B cell (primary cell): ENCODE measurements around the gene BNIP1. TPM values are rescaled to one million over a fixed set of nuclear protein-coding genes. Genes with fewer than 3 reads are reported as not detected.

Source experiments
- ATAC-seq: fragments of 200-7000 bp; cut with Tn5 transposase; one replicate; pipeline ENCODE4 v1.10.0; 2021; ENCODE audit warnings: low read depth, mild to moderate bottlenecking, moderate number of reproducible peaks, moderate library complexity
- CTCF ChIA-PET: fragments of 350-600 bp; sonication (Branson Sonifier 250); formaldehyde crosslinking; loops from one replicate; lab custom pipeline; 2021; ENCODE audit warnings: antibody characterized with exemption, inconsistent platforms; lab: Charles Lee
- POLR2A ChIA-PET: fragments of 350-600 bp; sonication (Branson Sonifier 250); formaldehyde crosslinking; loops from one replicate; lab custom pipeline; 2021; ENCODE audit warnings: antibody characterized with exemption; lab: Charles Lee
- DNase-seq: peaks from one replicate; pipeline ENCODE4 v3.0.0; 2013
- H2AFZ ChIP-seq: 2 replicates; pipeline ENCODE4 v1.6.1; 2012; ENCODE audit warnings: mild to moderate bottlenecking, low read depth, low read length; ENCODE audit not compliant: insufficient read depth, poor library complexity, severe bottlenecking
- H3K27ac ChIP-seq, 2 donors: 1 replicate in 1 of 2; 2 replicates in 1 of 2; pipeline ENCODE4 v1.5.1; 2012 to 2013; ENCODE audit warnings: low read length in 2 of 2, mild to moderate bottlenecking in 2 of 2, moderate library complexity in 1 of 2
- H3K27me3 ChIP-seq, 4 experiments: fragments of 200-600 bp in 1 of 4; sonication (generic) in 1 of 4; replicated peaks in 1 of 4; 1 replicate in 2 of 4; 2 replicates in 2 of 4; pipeline versions ENCODE4 v1.6.1 to v1.7.0; 2013 to 2016; ENCODE audit warnings: low read length in 3 of 4, mild to moderate bottlenecking in 2 of 4, mixed read lengths in 1 of 4, moderate library complexity in 1 of 4; ENCODE audit not compliant: insufficient read depth in 4 of 4, control insufficient read depth in 3 of 4; ENCODE audit errors: control extremely low read depth in 1 of 4
- H3K36me3 ChIP-seq, 2 experiments: replicated peaks in 1 of 2; 1 replicate in 1 of 2; 2 replicates in 1 of 2; pipeline versions ENCODE4 v1.6.1 to v1.7.1; 2013; ENCODE audit warnings: low read length in 1 of 2; ENCODE audit not compliant: insufficient read depth in 2 of 2, control insufficient read depth in 1 of 2; ENCODE audit errors: control extremely low read depth in 1 of 2, extremely low read depth in 1 of 2
- H3K4me1 ChIP-seq, 2 donors: fragments of 200-600 bp in 1 of 2; sonication (generic) in 1 of 2; 1 replicate in 1 of 2; 2 replicates in 1 of 2; pipeline versions ENCODE4 v1.5.1 to v1.6.1; 2013 to 2017; ENCODE audit warnings: low read length in 2 of 2; ENCODE audit not compliant: control insufficient read depth in 2 of 2, insufficient read depth in 2 of 2
- H3K4me2 ChIP-seq: replicated peaks from 2 replicates; pipeline ENCODE3; 2012; ENCODE audit warnings: mild to moderate bottlenecking, low read depth, low read length; ENCODE audit not compliant: poor library complexity, severe bottlenecking
- H3K4me3 ChIP-seq, 5 experiments: fragments of 200-600 bp in 1 of 5; sonication (generic) in 1 of 5; 1 replicate in 3 of 5; 2 replicates in 2 of 5; pipeline versions ENCODE4 v1.5.1 to v1.7.0; 2011 to 2016; ENCODE audit warnings: low read length in 4 of 5, mild to moderate bottlenecking in 4 of 5, low read depth in 2 of 5, control low read depth in 1 of 5, moderate library complexity in 1 of 5; ENCODE audit not compliant: insufficient read depth in 1 of 5; ENCODE audit errors: control extremely low read depth in 1 of 5, extremely low read depth in 1 of 5
- H3K79me2 ChIP-seq: fragments of 200-600 bp; sonication (generic); one replicate; pipeline ENCODE4 v1.6.0; 2016; ENCODE audit warnings: low read length; ENCODE audit not compliant: control insufficient read depth, insufficient read depth
- H3K9ac ChIP-seq: fragments of 200-600 bp; sonication (generic); 2 replicates; pipeline ENCODE4 v1.6.1; 2017; ENCODE audit warnings: mild to moderate bottlenecking, low read length, moderate library complexity
- H3K9me3 ChIP-seq, 3 donors: one replicate each; pipeline versions ENCODE4 v1.6.1 to v1.7.1; 2013; ENCODE audit warnings: low read length in 2 of 3; ENCODE audit not compliant: control insufficient read depth in 2 of 3, insufficient read depth in 1 of 3; ENCODE audit errors: control extremely low read depth in 1 of 3
- H4K20me1 ChIP-seq: 2 replicates; pipeline ENCODE4 v1.6.0; 2012; ENCODE audit warnings: mild to moderate bottlenecking, low read length; ENCODE audit not compliant: insufficient read depth, control insufficient read depth, poor library complexity, severe bottlenecking
- H3K27ac Mint-ChIP-seq: one replicate; pipeline ENCODE4 v1.8.0; 2021; ENCODE audit warnings: mixed read lengths
- H3K27me3 Mint-ChIP-seq: one replicate; pipeline ENCODE4 v1.8.0; 2021; ENCODE audit warnings: mixed read lengths
- H3K4me1 Mint-ChIP-seq: one replicate; pipeline ENCODE4 v1.8.0; 2021; ENCODE audit warnings: mixed read lengths
- H3K4me3 Mint-ChIP-seq: one replicate; pipeline ENCODE4 v1.8.0; 2021; ENCODE audit warnings: mixed read lengths
- H3K9me3 Mint-ChIP-seq: one replicate; pipeline ENCODE4 v1.8.0; 2022; ENCODE audit warnings: mixed read lengths; ENCODE audit not compliant: insufficient read depth
- CTCF ChIP-seq: fragments of 200-600 bp; IDR thresholded peaks from one replicate; pipeline ENCODE4 v1.8.0; 2022; ENCODE audit warnings: antibody characterized with exemption, mild to moderate bottlenecking
- EZH2 ChIP-seq: IDR thresholded peaks from 2 replicates; pipeline ENCODE4 v1.6.1; 2012; ENCODE audit warnings: borderline replicate concordance, low read depth, mild to moderate bottlenecking, moderate library complexity, low read length; ENCODE audit not compliant: insufficient read depth, poor library complexity, severe bottlenecking
- WGBS: methylation state at CpG from one replicate; pipeline ENCODE4 v1.1.5; 2013; ENCODE audit warnings: missing lambda C conversion rate; ENCODE audit not compliant: insufficient coverage; 5-methylcytosine and 5-hydroxymethylcytosine counted together
- intact Hi-C: fragments of 100-400 bp; cut with micrococcal nuclease; formaldehyde crosslinking; loops from one replicate; pipeline ENCODE4 v1.10.0; 2022
- polyA plus RNA-seq: library from polyadenylated mRNA; depleted of rRNA; stranded (reverse); fragments of >200 nt; gene quantifications from 2 replicates; pipeline ENCODE4 v1.2.3, GENCODE V29; 2012
- total RNA-seq, 2 donors: library from RNA; stranded (reverse); fragments of 120-200 nt in 1 of 2; gene quantifications; 1 replicate in 1 of 2; 2 replicates in 1 of 2; pipeline versions ENCODE4 v1.2.3 to v1.2.4, GENCODE V29; 2013 to 2022

The BNIP1 gene
- total and polyA plus RNA-seq, 2 donors (not counting 1 experiment from before 2014, with no cell fraction given) = 8.0 to 15.0 TPM

- CTCF ChIA-PET = interaction anchor here (0.7 to 0.8 kb wide), 2 partner anchors 269 to 497 kb away, joined by 3 read pairs; no protein-coding TSS in a partner anchor
- POLR2A ChIA-PET = no interaction called here
- intact Hi-C loops = loop anchor here (2.0 kb wide), 1 partner anchor 492 kb away; no protein-coding TSS in a partner anchor
- peaks cover 2% of the 10 kb centered on the region for H3K9me3 Mint-ChIP-seq
- H3K4me1 Mint-ChIP-seq = no peaks in the 10 kb centered on the region
- Histone ChIP-seq H3K36me3 (no peaks in the 10 kb centered on the region), H3K9me3 (peaks cover 0 to 19% (median 9%) of the 10 kb centered on the region in 3 donors), H3K27me3 (peaks cover 0 to 21% (median 3%) of the 10 kb centered on the region in 4 experiments), H3K4me1 (no peaks in the 10 kb centered on the region), H3K4me2 (no peak overlapping the region), H3K4me3 (no peak overlapping the region), H4K20me1 (no peaks in the 10 kb centered on the region), H2AFZ (no peak overlapping the region), H3K27ac (no peak overlapping the region), H3K79me2 (no peaks in the 10 kb centered on the region), H3K9ac (no peak overlapping the region)
- DNase-seq (peak; percentile 38), ATAC-seq (no peak)
- TF ChIP-seq EZH2 (no peak), CTCF (peak; percentile 71)
- no peak overlapping the region for H3K4me3 Mint-ChIP-seq
- 97% methylated on average over 4 of the region's 6 CpGs for WGBS
- H3K27me3 Mint-ChIP-seq = peaks cover 55% of the 10 kb centered on the region
- H3K27ac Mint-ChIP-seq = no peak overlapping the region
These were observed 60.1 kb downstream of the BNIP1 start for GRCh38 chr5:173204185-173204979.

GRCh38 chr5:173205916-173206315 is 61.6 kb downstream of the BNIP1 start:
- H3K4me1 ChIP-seq = no peaks in the 10 kb centered on the region
- 80% methylated on average over 5 of the region's 6 CpGs for WGBS

More at GRCh38 chr5:173205916-173206315, 61.6 kb downstream of the BNIP1 start:
- no peaks in the 10 kb centered on the region for H3K9me3 Mint-ChIP-seq
- Histone ChIP-seq H3K27me3 (peaks cover 0 to 18% (median 0%) of the 10 kb centered on the region in 4 experiments), H3K27ac (no peak overlapping the region), H3K4me2 (no peak overlapping the region), H3K79me2 (no peaks in the 10 kb centered on the region), H4K20me1 (no peaks in the 10 kb centered on the region), H3K9me3 (peaks cover 0 to 7% (median 0%) of the 10 kb centered on the region in 3 donors), H3K36me3 (no peaks in the 10 kb centered on the region), H3K9ac (no peak overlapping the region), H3K4me3 (no peak overlapping the region), H2AFZ (no peak overlapping the region)
- ATAC-seq = no peak
- H3K4me1 Mint-ChIP-seq = no peaks in the 10 kb centered on the region
- H3K27ac Mint-ChIP-seq = no peak overlapping the region
- ChIA-PET CTCF (interaction anchor here (1.3 kb wide), 1 partner anchor 227 kb away, joined by 5 read pairs; no protein-coding TSS in a partner anchor), POLR2A (no interaction called here)
- H3K27me3 Mint-ChIP-seq = peaks cover 55% of the 10 kb centered on the region
- no peak overlapping the region for H3K4me3 Mint-ChIP-seq
- intact Hi-C loops = loop anchor here (2.0 kb wide), 1 partner anchor 493 kb away; no protein-coding TSS in a partner anchor
- TF ChIP-seq CTCF (no peak), EZH2 (no peak)
- DNase-seq = no peak
